Gastroesophageal sphincter (tissue), 3 donors: Measurements from ENCODE around the gene SRPK3.

Source experiments
- CTCF ChIP-seq, 4 experiments: fragments of 200-600 bp in 2 of 4; fragments of 450-650 bp in 2 of 4; sonication (generic) in 1 of 4; IDR thresholded peaks; one replicate each; pipeline ENCODE4 v1.5.1; 2017 to 2019; ENCODE audit warnings: antibody characterized with exemption in 4 of 4, mild to moderate bottlenecking in 2 of 4, moderate library complexity in 2 of 4
- EP300 ChIP-seq: sonication (generic); formaldehyde crosslinking; IDR thresholded peaks from one replicate; pipeline ENCODE4 v1.6.1; 2017; ENCODE audit warnings: antibody characterized with exemption, mild to moderate bottlenecking
- POLR2A ChIP-seq, 2 donors: fragments of 450-650 bp; IDR thresholded peaks; one replicate each; pipeline ENCODE4 v1.6.1; 2017; ENCODE audit warnings: antibody characterized with exemption in 2 of 2, mild to moderate bottlenecking in 2 of 2, moderate library complexity in 1 of 2
- POLR2AphosphoS5 ChIP-seq: sonication (generic); formaldehyde crosslinking; IDR thresholded peaks from one replicate; pipeline ENCODE4 v1.6.1; 2017; ENCODE audit warnings: antibody characterized with exemption

GRCh38 chrX:153764786-153765137 lies 16.1 kb upstream of the SRPK3 start:
- TF ChIP-seq CTCF (IDR thresholded peaks at IDR 0.05) = no peak
- no peak for TF ChIP-seq POLR2A (IDR thresholded peaks at IDR 0.05)
- TF ChIP-seq POLR2AphosphoS5 = no peak
- TF ChIP-seq EP300 = no peak
